Ishikawa (cell line): ENCODE results near the gene OPCML.
A peak's percentile ranks its signal among the peaks of the same experiment; 100 is the strongest.

Source experiments
- CEBPB ChIP-seq: IDR thresholded peaks from 2 replicates; pipeline ENCODE4 v1.6.1; 2012
- CREB1 ChIP-seq: IDR thresholded peaks from 2 replicates; pipeline ENCODE4 v1.6.1; 2012; ENCODE audit warnings: low read depth
- EGR1 ChIP-seq: IDR thresholded peaks from 2 replicates; pipeline ENCODE4 v1.6.1; 2012
- EP300 ChIP-seq: IDR thresholded peaks from 2 replicates; pipeline ENCODE4 v1.6.1; 2012; ENCODE audit warnings: borderline replicate concordance
- FOXM1 ChIP-seq: IDR thresholded peaks from 2 replicates; pipeline ENCODE4 v1.6.1; 2012; ENCODE audit warnings: low read depth, borderline replicate concordance
- MAX ChIP-seq: IDR thresholded peaks from 2 replicates; pipeline ENCODE4 v1.6.1; 2012
- NFIC ChIP-seq: IDR thresholded peaks from 2 replicates; pipeline ENCODE4 v1.6.1; 2012
- RAD21 ChIP-seq: IDR thresholded peaks from 2 replicates; pipeline ENCODE4 v1.6.1; 2012; ENCODE audit warnings: low read depth
- REST ChIP-seq: IDR thresholded peaks from 2 replicates; pipeline ENCODE4 v1.6.1; 2012; ENCODE audit warnings: low read depth, mild to moderate bottlenecking
- TAF1 ChIP-seq: IDR thresholded peaks from 2 replicates; pipeline ENCODE4 v1.6.1; 2012; ENCODE audit warnings: low read depth, mild to moderate bottlenecking
- TCF12 ChIP-seq: IDR thresholded peaks from 2 replicates; pipeline ENCODE4 v1.6.1; 2012; ENCODE audit warnings: low read depth
- TEAD4 ChIP-seq: IDR thresholded peaks from 2 replicates; pipeline ENCODE4 v1.6.1; 2012
- USF1 ChIP-seq: IDR thresholded peaks from 2 replicates; pipeline ENCODE4 v1.6.1; 2012
- YY1 ChIP-seq: IDR thresholded peaks from 2 replicates; pipeline ENCODE4 v1.6.1; 2012; ENCODE audit warnings: low read depth
- ZBTB7A ChIP-seq: IDR thresholded peaks from 2 replicates; pipeline ENCODE4 v1.6.1; 2012; ENCODE audit warnings: low read depth

The OPCML gene

GRCh38 chr11:133325711-133326110 is 206.6 kb downstream of the OPCML start:
- no peak for TF ChIP-seq CEBPB
- TF ChIP-seq REST = no peak
- no peak for TF ChIP-seq TAF1
- no peak for TF ChIP-seq EGR1
- TF ChIP-seq YY1 = no peak
- no peak for TF ChIP-seq FOXM1
- TF ChIP-seq RAD21 = no peak
- no peak for TF ChIP-seq NFIC

GRCh38 chr11:133323354-133323753 is 208.9 kb downstream of the OPCML start:
- TF ChIP-seq REST (peak; percentile 67), USF1 (no peak)

- TF ChIP-seq TCF12 = no peak
- no peak for TF ChIP-seq TAF1
- no peak for TF ChIP-seq FOXM1
- TF ChIP-seq RAD21 = no peak
- no peak for TF ChIP-seq CREB1
- no peak for TF ChIP-seq REST
- TF ChIP-seq YY1 = no peak
- no peak for TF ChIP-seq ZBTB7A
- no peak for TF ChIP-seq MAX
- TF ChIP-seq EGR1 = no peak
- TF ChIP-seq CEBPB = no peak
- TF ChIP-seq NFIC = no peak
- TF ChIP-seq TEAD4 = no peak
These were observed 214.1 kb downstream of the OPCML start for GRCh38 chr11:133318221-133318620.

GRCh38 chr11:133311230-133311629 is 221.1 kb downstream of the OPCML start:
- no peak for TF ChIP-seq CEBPB
- TF ChIP-seq CREB1 = no peak
- TF ChIP-seq EP300 = no peak
- TF ChIP-seq USF1 = no peak
- TF ChIP-seq TCF12 = no peak
- no peak for TF ChIP-seq ZBTB7A
- TF ChIP-seq NFIC = no peak
- TF ChIP-seq YY1 = no peak
- no peak for TF ChIP-seq FOXM1
- no peak for TF ChIP-seq TAF1
- no peak for TF ChIP-seq MAX
- TF ChIP-seq TEAD4 = no peak
- TF ChIP-seq EGR1 = no peak
- no peak for TF ChIP-seq REST
- no peak for TF ChIP-seq RAD21
